Fibroblast of lung (primary cell): ENCODE measurements around the gene OTC. TPM values are rescaled to one million over a fixed set of nuclear protein-coding genes. Genes with fewer than 3 reads are reported as not detected.

Experiments used
- DNase-seq, 2 donors: peaks; one replicate each; pipeline versions ENCODE4 v3.0.0 to v3.0.0-alpha.2; 2010; ENCODE audit warnings: low read depth in 2 of 2
- H2AFZ ChIP-seq: 2 replicates; pipeline ENCODE4 v1.5.1; 2012; ENCODE audit warnings: low read length, control low read depth, inconsistent platforms
- H3K27ac ChIP-seq: 2 replicates; pipeline ENCODE4 v1.5.1; 2011; ENCODE audit warnings: low read length, control low read depth; ENCODE audit not compliant: insufficient read depth
- H3K27me3 ChIP-seq: 2 replicates; pipeline ENCODE4 v1.5.1; 2011; ENCODE audit warnings: mild to moderate bottlenecking, low read length; ENCODE audit not compliant: control insufficient read depth, insufficient read depth
- H3K36me3 ChIP-seq: 2 replicates; pipeline ENCODE4 v1.5.1; 2011; ENCODE audit warnings: low read length; ENCODE audit not compliant: control insufficient read depth, insufficient read depth
- H3K4me1 ChIP-seq: 2 replicates; pipeline ENCODE4 v1.5.1; 2011; ENCODE audit warnings: low read length; ENCODE audit not compliant: control insufficient read depth, insufficient read depth; ENCODE audit errors: extremely low read depth
- H3K4me2 ChIP-seq: 2 replicates; pipeline ENCODE4 v1.5.1; 2011; ENCODE audit warnings: low read length, control low read depth; ENCODE audit not compliant: insufficient read depth; ENCODE audit errors: extremely low read depth
- H3K4me3 ChIP-seq, 4 experiments: fragments of 200-600 bp in 1 of 4; sonication (generic) in 1 of 4; replicated peaks in 1 of 4; 2 replicates each; pipeline ENCODE4 v1.5.1; 2011 to 2016; ENCODE audit warnings: low read length in 4 of 4, low read depth in 3 of 4, mild to moderate bottlenecking in 3 of 4, control low read depth in 2 of 4, inconsistent platforms in 1 of 4, mixed read lengths in 1 of 4; ENCODE audit not compliant: insufficient read depth in 1 of 4; ENCODE audit errors: control extremely low read depth in 1 of 4
- H3K79me2 ChIP-seq: 2 replicates; pipeline ENCODE4 v1.5.1; 2012; ENCODE audit warnings: mild to moderate bottlenecking, low read length, inconsistent platforms; ENCODE audit not compliant: control insufficient read depth, insufficient read depth
- H3K9ac ChIP-seq: 2 replicates; pipeline ENCODE4 v1.5.1; 2011; ENCODE audit warnings: mild to moderate bottlenecking, low read length, control low read depth; ENCODE audit not compliant: insufficient read depth
- H3K9me3 ChIP-seq: 2 replicates; pipeline ENCODE4 v1.5.1; 2012; ENCODE audit warnings: low read depth, low read length; ENCODE audit not compliant: control insufficient read depth, insufficient read depth
- H4K20me1 ChIP-seq: 2 replicates; pipeline ENCODE4 v1.5.1; 2011; ENCODE audit warnings: low read length; ENCODE audit not compliant: control insufficient read depth, insufficient read depth; ENCODE audit errors: extremely low read depth
- EZH2 ChIP-seq: IDR thresholded peaks from 2 replicates; pipeline ENCODE4 v1.5.1; 2012; ENCODE audit warnings: low read length, control low read depth, mild to moderate bottlenecking; ENCODE audit errors: missing control alignments
- polyA plus RNA-seq, 2 donors: library from polyadenylated mRNA; depleted of rRNA in 1 of 2; stranded (reverse) in 1 of 2; unstranded in 1 of 2; fragments of >200 nt; gene quantifications; 2 replicates each; pipeline ENCODE4 v1.2.1, GENCODE V29; 2011 to 2012; ENCODE audit warnings: missing spikeins in 1 of 2
- total RNA-seq: library from RNA; depleted of rRNA; stranded (reverse); fragments of >200 nt; gene quantifications from 2 replicates; pipeline ENCODE4 v1.2.1, GENCODE V29; 2014
- TF ChIP-seq, protein P1 (sequence below), 2 donors: IDR thresholded peaks in 1 of 2; conservative IDR thresholded peaks in 1 of 2; 1 replicate in 1 of 2; 2 replicates in 1 of 2; pipeline ENCODE4 v1.5.1; 2011 to 2012; ENCODE audit warnings: low read length in 2 of 2, control low read depth in 1 of 2, inconsistent platforms in 1 of 2, low read depth in 1 of 2, mild to moderate bottlenecking in 1 of 2

OTC gene
- total and polyA plus RNA-seq, 2 donors (not counting 1 experiment from before 2014, with no cell fraction given), result not detected

DNA sequence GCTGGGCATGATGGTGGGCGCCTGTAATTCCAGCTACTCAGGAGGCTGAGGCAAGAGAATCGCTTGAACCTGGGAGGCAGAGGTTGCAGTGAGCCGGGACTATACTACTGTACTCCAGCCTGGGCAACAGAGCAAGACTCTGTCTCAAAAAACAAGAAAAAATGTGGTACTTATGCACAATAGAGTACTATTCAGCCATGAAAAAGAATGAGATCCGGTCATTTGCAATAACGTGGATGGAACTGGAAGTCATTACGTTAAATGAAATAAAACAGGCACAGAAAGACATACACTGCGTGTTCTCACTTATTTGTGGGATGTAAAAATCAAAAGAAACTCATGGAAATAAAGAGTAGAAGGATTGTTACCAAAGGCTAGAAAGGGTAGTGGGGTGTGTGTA, 37.2 kb upstream of the OTC start:
- Histone ChIP-seq H3K4me3 (no peak overlapping the region), H3K27ac (no peak overlapping the region), H2AFZ (no peak overlapping the region), H3K27me3 (no peaks in the 10 kb centered on the region), H3K4me2 (no peak overlapping the region), H3K79me2 (no peaks in the 10 kb centered on the region), H3K4me1 (peaks cover 6% of the 10 kb centered on the region), H3K36me3 (no peaks in the 10 kb centered on the region), H3K9ac (no peak overlapping the region), H4K20me1 (no peaks in the 10 kb centered on the region), H3K9me3 (no peaks in the 10 kb centered on the region)
- no peak for DNase-seq
- TF ChIP-seq EZH2, result no peak
- TF ChIP-seq, protein P1, sequence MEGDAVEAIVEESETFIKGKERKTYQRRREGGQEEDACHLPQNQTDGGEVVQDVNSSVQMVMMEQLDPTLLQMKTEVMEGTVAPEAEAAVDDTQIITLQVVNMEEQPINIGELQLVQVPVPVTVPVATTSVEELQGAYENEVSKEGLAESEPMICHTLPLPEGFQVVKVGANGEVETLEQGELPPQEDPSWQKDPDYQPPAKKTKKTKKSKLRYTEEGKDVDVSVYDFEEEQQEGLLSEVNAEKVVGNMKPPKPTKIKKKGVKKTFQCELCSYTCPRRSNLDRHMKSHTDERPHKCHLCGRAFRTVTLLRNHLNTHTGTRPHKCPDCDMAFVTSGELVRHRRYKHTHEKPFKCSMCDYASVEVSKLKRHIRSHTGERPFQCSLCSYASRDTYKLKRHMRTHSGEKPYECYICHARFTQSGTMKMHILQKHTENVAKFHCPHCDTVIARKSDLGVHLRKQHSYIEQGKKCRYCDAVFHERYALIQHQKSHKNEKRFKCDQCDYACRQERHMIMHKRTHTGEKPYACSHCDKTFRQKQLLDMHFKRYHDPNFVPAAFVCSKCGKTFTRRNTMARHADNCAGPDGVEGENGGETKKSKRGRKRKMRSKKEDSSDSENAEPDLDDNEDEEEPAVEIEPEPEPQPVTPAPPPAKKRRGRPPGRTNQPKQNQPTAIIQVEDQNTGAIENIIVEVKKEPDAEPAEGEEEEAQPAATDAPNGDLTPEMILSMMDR (conservative IDR thresholded peaks at IDR 0.05 in 1 of 2, IDR thresholded peaks at IDR 0.05 in 1 of 2; ENCODE audit: low read depth in 1 of 2, low read length in 2 of 2), result no peak

DNA sequence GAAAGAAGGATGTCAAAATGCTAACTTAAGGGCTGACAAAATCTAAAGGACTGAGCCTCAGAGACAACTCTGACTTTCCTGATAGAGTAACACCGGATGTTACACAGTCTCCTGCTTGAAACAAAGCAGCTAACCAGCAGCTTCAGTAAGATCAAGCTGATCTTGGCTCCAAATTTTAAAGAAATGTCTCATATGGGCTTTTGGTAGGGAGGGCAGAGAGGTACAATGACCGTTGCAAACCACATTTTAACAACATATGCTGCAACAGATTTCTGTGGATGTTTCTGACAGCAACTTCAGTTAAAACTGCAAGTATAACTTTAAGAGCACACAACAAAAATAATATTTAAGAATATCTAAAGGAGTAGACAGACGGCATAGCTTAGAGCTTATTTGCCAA, 34.2 kb upstream of the OTC start:
- no peak overlapping the region for H3K27ac ChIP-seq
- H2AFZ ChIP-seq, result no peak overlapping the region
- H3K79me2 ChIP-seq, result no peaks in the 10 kb centered on the region
- DNase-seq, result no peak
- H3K4me3 ChIP-seq, result no peak overlapping the region
- TF ChIP-seq EZH2, result no peak
- TF ChIP-seq, protein P1 (conservative IDR thresholded peaks at IDR 0.05 in 1 of 2, IDR thresholded peaks at IDR 0.05 in 1 of 2; ENCODE audit: low read depth in 1 of 2, low read length in 2 of 2), result no peak
- H3K27me3 ChIP-seq, result no peaks in the 10 kb centered on the region
- no peak overlapping the region for H3K9ac ChIP-seq
- no peaks in the 10 kb centered on the region for H3K4me1 ChIP-seq
- no peak overlapping the region for H3K4me2 ChIP-seq
- H3K36me3 ChIP-seq, result no peaks in the 10 kb centered on the region
- no peaks in the 10 kb centered on the region for H4K20me1 ChIP-seq
- no peaks in the 10 kb centered on the region for H3K9me3 ChIP-seq

DNA sequence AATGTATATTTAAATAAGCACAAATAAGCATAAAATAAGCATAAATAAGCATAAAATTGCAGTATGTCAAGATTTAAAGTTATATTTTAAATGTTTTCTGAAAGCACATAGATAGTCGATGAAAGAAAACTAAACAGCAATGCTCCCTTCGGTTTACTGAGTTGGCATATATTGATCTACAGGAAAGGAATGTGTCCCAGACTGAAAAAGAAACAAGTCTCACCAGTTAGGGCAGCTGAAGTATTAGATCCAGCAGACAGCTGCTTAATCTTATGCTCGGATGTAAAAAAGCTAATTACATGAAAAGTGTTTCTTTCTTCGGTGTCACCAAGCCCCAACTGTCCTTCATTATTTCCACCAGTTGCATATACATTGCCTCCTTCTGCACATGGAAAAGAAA, 33.8 kb upstream of the OTC start:
- Histone ChIP-seq H3K4me3 (no peak overlapping the region), H3K27me3 (no peaks in the 10 kb centered on the region), H3K4me1 (no peaks in the 10 kb centered on the region), H4K20me1 (no peaks in the 10 kb centered on the region), H2AFZ (no peak overlapping the region), H3K79me2 (no peaks in the 10 kb centered on the region), H3K9ac (no peak overlapping the region), H3K36me3 (no peaks in the 10 kb centered on the region), H3K9me3 (no peaks in the 10 kb centered on the region), H3K27ac (no peak overlapping the region), H3K4me2 (no peak overlapping the region)
- DNase-seq, result no peak
- no peak for TF ChIP-seq EZH2
- TF ChIP-seq, protein P1 (conservative IDR thresholded peaks at IDR 0.05 in 1 of 2, IDR thresholded peaks at IDR 0.05 in 1 of 2; ENCODE audit: low read depth in 1 of 2, low read length in 2 of 2), result no peak
